Measurements from ENCODE around the gene EHBP1L1.
"Not testable (repeated sequence)": the region's sequence is repeated elsewhere in the genome, so short reads cannot be mapped to it uniquely, and the experiment has no call there.

The EHBP1L1 gene

DNA sequence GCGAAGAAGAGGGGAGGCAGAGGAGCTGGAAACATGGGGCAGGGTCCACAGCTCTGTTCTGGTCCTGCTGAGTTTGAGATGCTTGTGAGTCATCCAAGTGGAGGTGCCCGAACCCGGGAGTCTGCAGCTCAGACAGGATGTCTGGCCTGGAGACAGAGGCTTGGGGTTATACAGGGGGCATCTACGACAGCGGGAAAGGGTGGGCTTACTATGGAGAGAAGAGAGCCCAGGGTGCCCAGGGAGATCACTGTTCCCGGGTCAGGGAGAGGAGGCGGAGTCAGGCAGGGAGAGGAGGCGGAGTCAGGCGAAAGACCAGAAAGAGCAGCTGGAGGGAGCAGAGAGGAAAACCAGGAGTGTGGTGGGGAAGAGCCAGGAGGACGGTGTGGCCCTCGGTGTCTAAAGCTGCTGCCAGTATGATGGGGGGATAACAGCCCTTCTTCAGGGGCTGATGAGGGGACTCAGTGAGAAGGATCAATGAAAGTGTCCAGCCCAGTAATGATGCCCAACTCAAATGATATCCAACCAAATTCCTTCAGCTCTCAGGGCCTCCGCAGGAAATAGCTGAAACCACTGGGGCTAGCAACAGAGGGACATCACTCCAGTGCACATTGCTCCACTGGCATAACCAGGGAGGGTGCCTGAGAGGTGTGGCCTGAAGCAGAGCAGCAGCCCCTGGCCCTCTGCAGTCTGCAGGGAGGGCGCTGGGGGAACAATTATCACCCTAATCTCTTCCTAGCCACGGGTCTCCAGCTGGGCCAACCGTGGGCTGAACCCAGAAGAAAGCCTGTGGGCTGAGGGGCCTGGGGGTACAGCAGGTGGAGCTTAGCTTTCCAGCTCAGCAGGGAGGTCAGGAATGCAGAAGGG is 15.1 kb upstream of the EHBP1L1 start:
- in situ Hi-C loops (cut with HindIII; ENCODE audit: low sequenced_read_pairs), result no loop called here

- in situ Hi-C loops (cut with HindIII; ENCODE audit: low sequenced_read_pairs), result no loop called here
Observed at GRCh38 chr11:65562020-65562419, 13.8 kb upstream of the EHBP1L1 start.

DNA sequence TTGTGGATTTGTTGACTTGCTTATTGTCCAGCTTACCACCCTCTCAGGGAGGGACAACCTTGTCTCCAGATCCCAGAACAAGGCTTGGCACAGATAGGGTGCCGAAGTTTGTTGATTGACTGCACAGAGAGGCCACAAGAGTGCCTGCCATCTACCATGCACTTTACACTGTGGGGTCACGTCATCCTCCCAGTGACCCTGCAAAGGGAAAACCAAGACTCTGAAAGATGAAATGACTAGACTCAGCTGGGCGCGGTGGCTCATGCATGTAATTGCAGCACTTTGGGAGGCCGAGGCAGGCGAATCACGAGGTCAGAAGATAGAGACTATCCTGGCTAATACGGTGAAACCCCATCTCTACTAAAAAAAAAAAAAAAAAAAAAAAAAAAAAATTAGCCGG is 13.1 kb upstream of the EHBP1L1 start:
- in situ Hi-C loops (cut with HindIII; ENCODE audit: low sequenced_read_pairs), result no loop called here

- in situ Hi-C loops (cut with HindIII; ENCODE audit: low sequenced_read_pairs), result no loop called here
Observed at GRCh38 chr11:65563601-65564000, 12.3 kb upstream of the EHBP1L1 start.

- in situ Hi-C loops (cut with HindIII; ENCODE audit: low sequenced_read_pairs), result not testable (repeated sequence)
Observed at GRCh38 chr11:65564879-65565559, 10.8 kb upstream of the EHBP1L1 start.

- in situ Hi-C loops (cut with HindIII; ENCODE audit: low sequenced_read_pairs), result no loop called here
Observed at GRCh38 chr11:65565624-65566453, 10.0 kb upstream of the EHBP1L1 start.

DNA sequence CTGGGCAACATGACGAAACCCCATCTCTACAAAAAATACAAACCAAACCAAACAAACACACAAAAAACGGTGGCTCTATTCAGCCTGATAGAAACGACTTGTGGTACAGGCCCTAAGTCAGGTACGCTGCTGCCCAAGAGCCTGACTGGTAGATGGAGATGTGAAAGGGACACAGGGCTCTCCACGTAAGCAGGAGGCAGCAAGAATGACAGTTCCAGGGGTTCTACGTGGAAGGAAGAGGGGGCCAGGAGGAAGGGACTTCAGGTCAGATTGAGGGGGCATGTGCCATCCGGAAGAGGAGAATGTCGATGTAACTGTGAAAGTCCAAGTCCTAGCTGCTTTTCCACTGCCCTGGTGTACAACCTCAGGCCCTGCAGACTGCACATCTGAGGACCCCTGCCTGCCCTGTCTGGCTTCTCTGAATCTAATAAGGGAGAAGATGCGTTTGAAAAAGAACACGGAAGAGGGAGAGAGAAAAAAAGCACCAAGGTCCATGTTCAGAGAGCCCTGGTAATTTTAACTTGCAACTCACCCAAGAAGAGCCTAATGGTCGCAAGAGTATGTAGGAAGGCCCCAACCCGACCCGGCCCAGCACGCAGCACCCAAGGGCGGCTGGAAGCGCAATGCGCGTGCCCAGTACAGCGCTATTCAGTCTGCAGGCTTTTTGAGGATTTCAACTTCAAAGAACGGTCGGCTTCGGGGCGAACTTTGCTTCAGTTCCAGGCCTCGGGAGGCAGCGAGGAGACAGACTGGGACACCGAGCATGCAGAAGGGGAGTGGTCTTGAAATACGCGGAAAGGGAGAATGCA is 6.5 kb upstream of the EHBP1L1 start:
- in situ Hi-C loops (cut with HindIII; ENCODE audit: low sequenced_read_pairs), result no loop called here

DNA sequence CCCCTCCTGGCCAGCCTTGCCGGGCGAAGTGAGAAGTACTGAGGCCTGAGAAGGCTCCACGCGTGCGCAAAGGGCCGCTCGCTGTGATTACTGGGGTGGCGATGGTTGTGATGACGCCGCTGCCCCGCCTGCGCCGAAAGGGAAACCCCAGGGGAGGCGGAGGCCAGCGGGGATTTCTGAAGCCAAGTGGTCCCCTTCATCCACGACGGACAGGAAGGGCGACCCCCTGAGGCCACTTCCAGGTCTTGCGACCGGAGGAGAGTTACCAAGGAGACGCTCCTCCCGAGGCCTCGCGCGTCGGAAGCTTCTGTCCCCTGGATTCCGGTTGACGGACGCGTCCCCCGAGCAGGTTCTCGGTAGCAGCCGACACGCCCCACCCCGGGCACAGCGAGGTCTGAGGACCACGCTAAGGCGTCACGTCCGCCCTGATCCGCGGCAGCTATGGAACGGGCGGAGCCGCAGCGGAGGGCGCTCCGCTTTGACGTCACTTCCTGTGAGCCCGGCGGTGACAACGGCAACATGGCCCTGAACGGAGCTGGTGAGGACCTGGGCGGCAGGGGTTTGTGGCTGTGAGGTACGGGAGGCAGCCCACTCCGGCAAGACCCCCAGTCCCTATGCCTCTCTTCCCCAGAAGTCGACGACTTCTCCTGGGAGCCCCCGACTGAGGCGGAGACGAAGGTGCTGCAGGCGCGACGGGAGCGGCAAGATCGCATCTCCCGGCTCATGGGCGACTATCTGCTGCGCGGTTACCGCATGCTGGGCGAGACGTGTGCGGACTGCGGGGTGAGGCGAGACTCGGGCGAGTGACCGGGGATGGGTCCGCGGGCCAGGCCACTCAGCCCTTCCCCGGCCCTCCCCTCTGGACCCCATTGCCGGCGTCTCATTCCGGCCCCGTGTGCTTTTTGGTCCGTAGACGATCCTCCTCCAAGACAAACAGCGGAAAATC is 5.6 kb upstream of the EHBP1L1 start, which contains the start of gene ZNRD2:
ZNRD2 (plus strand) TSS at position 505 of the 946 bp plus-strand sequence; CDS start at position 520, 15 bp downstream.
- in situ Hi-C loops (cut with HindIII; ENCODE audit: low sequenced_read_pairs), result no loop called here

DNA sequence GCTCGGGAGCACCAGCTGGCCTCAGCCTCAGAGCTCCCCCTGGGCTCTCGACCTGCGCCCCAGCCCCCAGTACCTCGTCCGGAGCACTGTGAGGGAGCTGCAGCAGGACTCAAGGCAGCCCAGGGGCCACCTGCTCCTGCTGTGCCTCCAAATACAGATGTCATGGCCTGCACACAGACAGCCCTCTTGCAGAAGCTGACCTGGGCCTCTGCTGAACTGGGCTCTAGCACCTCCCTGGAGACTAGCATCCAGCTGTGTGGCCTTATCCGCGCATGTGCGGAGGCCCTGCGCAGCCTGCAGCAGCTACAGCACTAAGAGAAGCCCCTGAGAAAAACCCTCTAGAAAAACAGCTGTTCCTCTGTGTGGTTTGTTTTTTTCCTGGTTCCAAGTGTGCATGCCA is 4.4 kb upstream of the EHBP1L1 start:
- in situ Hi-C loops (cut with HindIII; ENCODE audit: low sequenced_read_pairs), result no loop called here

DNA sequence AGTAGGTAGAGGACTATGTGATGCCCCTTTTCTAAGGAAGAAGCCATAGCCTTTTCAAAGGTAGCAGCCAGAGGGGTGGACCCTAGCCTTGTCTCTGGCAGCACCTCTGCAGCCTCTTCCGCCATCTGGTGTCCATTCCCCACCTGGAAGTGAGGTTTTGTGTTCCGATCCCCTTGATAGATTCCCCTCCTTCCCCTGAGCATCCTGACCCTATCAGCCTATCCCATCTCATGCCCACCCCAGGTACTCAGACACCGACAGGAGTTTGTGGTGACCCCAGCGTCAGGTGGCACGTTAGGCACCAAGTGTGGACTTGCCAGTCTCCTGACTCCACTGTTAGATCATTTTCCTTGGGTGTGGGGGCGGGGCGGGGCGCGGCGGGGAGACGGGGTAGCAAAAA is 3.9 kb upstream of the EHBP1L1 start:
- in situ Hi-C loops (cut with HindIII; ENCODE audit: low sequenced_read_pairs), result no loop called here

DNA sequence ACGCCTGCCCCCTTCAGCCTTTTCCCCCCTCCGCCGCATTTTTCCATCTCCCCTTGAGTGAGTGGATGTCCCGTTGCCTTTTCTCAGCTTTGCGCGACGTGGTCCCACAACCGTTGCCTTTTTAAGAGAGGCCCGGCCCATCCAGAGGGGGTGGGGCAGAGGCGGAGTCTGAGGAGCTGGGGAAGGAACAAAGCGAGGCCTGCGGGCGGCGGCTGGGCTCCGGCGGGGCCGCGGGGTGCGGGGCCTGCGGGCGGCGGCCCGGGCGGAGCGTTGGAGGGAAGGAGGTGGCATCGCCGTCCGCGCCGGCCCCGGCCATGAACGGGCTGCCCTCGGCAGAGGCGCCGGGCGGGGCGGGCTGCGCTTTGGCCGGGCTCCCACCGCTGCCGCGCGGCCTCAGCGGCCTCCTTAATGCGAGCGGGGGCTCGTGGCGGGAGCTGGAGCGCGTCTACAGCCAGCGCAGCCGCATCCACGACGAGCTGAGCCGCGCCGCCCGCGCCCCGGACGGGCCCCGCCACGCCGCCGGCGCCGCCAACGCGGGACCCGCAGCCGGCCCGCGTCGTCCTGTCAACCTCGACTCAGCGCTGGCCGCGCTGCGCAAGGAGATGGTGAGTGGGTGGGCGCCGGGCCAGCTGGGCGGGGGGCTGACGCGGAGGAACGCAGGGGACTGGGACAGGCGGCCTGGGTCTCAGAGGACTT is 3.3 kb upstream of the EHBP1L1 start, which contains the start of gene FAM89B:
FAM89B (plus strand) TSS at position 183 of the 696 bp plus-strand sequence; CDS start at position 315, 132 bp downstream.
- in situ Hi-C loops (cut with HindIII; ENCODE audit: low sequenced_read_pairs), result no loop called here

DNA sequence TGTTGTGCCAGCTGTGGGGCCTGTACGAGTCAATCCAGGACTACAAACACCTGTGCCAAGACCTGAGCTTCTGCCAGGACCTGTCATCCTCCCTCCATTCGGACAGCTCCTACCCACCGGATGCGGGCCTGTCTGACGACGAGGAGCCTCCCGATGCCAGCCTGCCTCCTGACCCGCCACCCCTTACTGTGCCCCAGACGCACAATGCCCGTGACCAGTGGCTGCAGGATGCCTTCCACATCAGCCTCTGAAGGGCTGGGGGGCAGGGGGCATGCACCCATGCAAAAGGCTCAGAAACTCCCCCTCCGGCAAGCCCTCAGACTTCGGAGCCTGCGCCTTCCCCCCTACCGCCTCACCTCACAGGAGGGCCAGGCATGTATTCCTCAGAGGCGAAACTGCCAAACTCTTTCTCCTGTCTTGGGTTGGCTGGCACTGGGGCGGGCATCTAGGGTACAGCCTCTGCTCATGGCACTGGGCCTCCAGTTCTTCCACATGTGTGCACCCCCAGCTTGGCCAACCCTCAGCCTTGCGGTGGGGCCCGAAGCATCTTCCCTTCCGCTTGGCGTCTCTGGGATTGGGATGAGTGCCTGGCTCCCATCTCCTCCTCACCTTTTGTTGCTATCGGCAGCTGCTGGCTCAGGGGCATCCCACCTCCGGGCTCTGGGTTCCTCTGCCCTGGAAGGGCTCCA is 2.3 kb upstream of the EHBP1L1 start:
- in situ Hi-C loops (cut with HindIII; ENCODE audit: low sequenced_read_pairs), result no loop called here

DNA sequence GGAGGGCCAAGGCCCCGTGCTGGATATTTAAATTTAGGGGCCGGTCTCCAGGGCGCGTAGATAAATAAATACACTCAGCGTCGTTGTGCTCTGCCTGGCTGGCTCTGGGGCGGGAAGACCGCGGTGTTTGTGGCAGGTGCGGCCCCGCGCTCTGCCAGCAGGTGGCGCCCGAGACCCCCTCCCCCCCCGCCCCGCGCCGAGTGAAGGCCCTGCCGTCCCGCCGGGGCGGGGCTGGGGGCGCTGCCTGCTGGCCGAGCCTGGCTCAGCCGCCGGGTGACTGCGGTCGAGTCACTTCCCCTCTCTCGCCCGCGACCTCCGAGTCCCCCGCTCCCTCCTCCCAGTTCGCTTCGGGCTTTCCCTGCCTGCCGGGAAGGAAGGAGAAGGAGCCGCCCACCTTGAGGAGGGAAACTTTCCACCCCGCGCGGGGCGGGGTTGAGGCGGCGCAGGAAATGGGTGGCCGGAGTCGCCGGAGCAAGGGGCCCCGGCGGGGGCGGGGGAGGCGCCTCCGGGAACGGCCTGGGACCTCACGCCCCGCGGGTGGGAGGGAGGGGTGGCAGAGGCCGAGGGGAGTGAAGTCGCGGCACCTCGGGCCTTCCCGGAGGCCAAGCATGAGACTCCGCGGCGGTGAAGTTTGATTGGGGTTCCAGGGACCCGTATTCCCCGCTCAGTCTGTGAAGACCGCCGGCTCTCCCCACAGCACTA is 1.6 kb upstream of the EHBP1L1 start:
- in situ Hi-C loops (cut with HindIII; ENCODE audit: low sequenced_read_pairs), result no loop called here

DNA sequence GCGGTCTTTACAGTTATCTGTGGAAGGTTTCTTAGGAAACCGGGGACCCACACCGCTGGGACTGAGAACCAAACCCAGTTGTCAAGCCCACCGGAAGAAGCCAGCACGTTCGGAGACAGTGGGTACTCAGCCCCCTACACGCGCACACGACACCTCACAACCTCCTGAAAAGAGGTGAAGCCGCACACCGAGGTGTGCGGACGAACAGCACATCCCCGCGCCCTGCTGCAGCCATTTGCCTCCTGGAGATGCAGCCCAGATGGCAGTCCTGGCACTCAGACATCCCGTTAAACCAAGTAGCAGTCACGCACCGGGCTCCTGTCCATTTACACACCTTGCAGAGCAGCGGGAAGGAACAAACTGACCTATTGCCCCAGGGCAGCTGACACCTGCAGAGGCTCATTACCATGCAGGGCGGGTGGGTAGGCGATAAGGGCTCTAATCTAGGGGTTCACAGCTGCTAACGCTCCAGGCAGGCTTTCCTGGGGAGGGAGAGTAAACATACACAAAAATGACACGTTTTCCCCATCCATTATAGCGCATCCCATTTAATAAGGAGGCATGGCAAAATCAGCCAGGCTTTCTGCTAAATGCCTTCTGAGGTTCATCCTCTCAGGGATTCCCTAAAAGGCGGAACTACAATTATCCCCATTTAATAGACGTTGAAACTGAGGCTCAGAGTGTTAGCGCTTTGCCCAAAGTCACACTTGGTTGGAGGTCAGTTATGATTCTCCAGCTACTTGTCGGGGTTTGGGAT is 864 bp upstream of the EHBP1L1 start:
- in situ Hi-C loops (cut with HindIII; ENCODE audit: low sequenced_read_pairs), result no loop called here

DNA sequence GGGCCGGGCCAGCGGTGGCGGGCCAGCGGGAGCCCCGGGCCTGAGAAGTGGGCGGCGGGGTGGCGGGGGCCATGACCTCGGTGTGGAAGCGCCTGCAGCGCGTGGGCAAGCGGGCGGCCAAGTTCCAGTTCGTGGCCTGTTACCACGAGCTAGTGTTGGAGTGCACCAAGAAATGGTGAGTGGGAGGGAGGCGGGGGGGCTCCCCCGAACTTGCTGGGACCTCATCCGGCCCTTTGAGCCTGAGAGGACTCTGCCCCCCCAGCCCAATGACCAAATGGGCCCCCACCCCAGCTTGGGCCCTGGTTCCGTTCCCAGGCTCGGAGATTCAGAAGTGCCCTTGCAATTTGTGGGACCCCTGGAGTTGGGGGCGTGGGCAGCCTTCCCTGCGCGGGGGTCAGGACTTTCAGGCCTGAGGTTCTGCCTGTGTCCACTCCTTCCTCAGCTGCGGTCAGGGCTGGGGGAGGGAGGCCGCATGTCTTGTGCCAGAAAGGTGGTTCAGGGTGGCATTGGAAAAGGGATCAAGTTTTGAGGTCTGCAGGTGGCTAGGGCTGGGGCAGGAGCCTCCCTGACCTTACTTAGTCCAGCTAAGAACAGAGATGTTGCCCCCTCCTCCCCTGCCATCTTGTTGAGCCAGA is 496 bp downstream of the EHBP1L1 start:
- in situ Hi-C loops (cut with HindIII; ENCODE audit: low sequenced_read_pairs), result no loop called here

Data from DLD1 (cell line).